Osteoblast (primary cell): ENCODE results near the gene SMARCA2. TPM values are rescaled to one million over a fixed set of nuclear protein-coding genes. Genes with fewer than 3 reads are reported as not detected.
A peak's percentile ranks its signal among the peaks of the same experiment; 100 is the strongest.

ENCODE experiments used
- DNase-seq: peaks from one replicate; pipeline ENCODE4 v3.0.0; 2011; ENCODE audit warnings: low spot score, mixed read lengths; ENCODE audit not compliant: insufficient read length; ENCODE audit errors: missing footprints
- H2AFZ ChIP-seq: 2 replicates; pipeline ENCODE4 v1.6.0; 2011; ENCODE audit warnings: mild to moderate bottlenecking, low read length
- H3K27ac ChIP-seq: 2 replicates; pipeline ENCODE4 v1.5.1; 2011; ENCODE audit warnings: mild to moderate bottlenecking, low read depth, low read length, moderate library complexity
- H3K27me3 ChIP-seq: 2 replicates; pipeline ENCODE4 v1.6.0; 2012; ENCODE audit warnings: mild to moderate bottlenecking, control low read depth, inconsistent platforms, low read length, moderate library complexity; ENCODE audit not compliant: insufficient read depth
- H3K36me3 ChIP-seq: 2 replicates; pipeline ENCODE4 v1.5.1; 2011; ENCODE audit warnings: mild to moderate bottlenecking, low read length, control low read depth, moderate library complexity; ENCODE audit not compliant: insufficient read depth
- H3K4me1 ChIP-seq: 2 replicates; pipeline ENCODE4 v1.5.1; 2011; ENCODE audit warnings: mild to moderate bottlenecking, low read length, control low read depth, moderate library complexity; ENCODE audit not compliant: insufficient read depth
- H3K4me2 ChIP-seq: 2 replicates; pipeline ENCODE4 v1.6.0; 2011; ENCODE audit warnings: mild to moderate bottlenecking, low read length; ENCODE audit not compliant: insufficient read depth
- H3K4me3 ChIP-seq: fragments of 200-600 bp; sonication (generic); 3 replicates; pipeline ENCODE4 v1.5.1; 2012; ENCODE audit warnings: mild to moderate bottlenecking, low read length, inconsistent platforms; ENCODE audit not compliant: insufficient read depth
- H3K79me2 ChIP-seq: 2 replicates; pipeline ENCODE4 v1.6.0; 2012; ENCODE audit warnings: mild to moderate bottlenecking, low read length, control low read depth, inconsistent platforms; ENCODE audit not compliant: insufficient read depth
- H3K9me3 ChIP-seq: 2 replicates; pipeline ENCODE4 v1.5.1; 2011; ENCODE audit warnings: low read depth, low read length, control low read depth
- H4K20me1 ChIP-seq: 2 replicates; pipeline ENCODE4 v1.6.0; 2012; ENCODE audit warnings: mild to moderate bottlenecking, low read length, control low read depth; ENCODE audit not compliant: insufficient read depth
- CTCF ChIP-seq: IDR thresholded peaks from 2 replicates; pipeline ENCODE4 v1.5.1; 2011; ENCODE audit warnings: mild to moderate bottlenecking, low read depth, low read length, moderate library complexity; ENCODE audit errors: extremely low read depth
- total RNA-seq: library from RNA; depleted of rRNA; stranded (reverse); fragments of >200 nt; gene quantifications from 2 replicates; pipeline ENCODE4 v1.2.3, GENCODE V29; 2012

The SMARCA2 gene
- total RNA-seq, 1 donor, result 101 TPM

- Histone ChIP-seq H3K9me3 (no peaks in the 10 kb centered on the region), H4K20me1 (peaks cover 25% of the 10 kb centered on the region), H3K79me2 (peaks cover 49% of the 10 kb centered on the region), H2AFZ (peak overlapping the region; percentile 90), H3K27me3 (no peaks in the 10 kb centered on the region), H3K27ac (peak overlapping the region; percentile 73), H3K4me2 (peak overlapping the region; percentile 89), H3K36me3 (no peaks in the 10 kb centered on the region), H3K4me3 (peak overlapping the region; percentile 78), H3K4me1 (peaks cover 24% of the 10 kb centered on the region)
- TF ChIP-seq CTCF, result no peak
- DNase-seq, result peak; percentile 96
Observed at GRCh38 chr9:2017331-2018161, 2.4 kb downstream of the SMARCA2 start.

GRCh38 chr9:2018162-2018643 is 3.1 kb downstream of the SMARCA2 start:
- peak; percentile 82 for DNase-seq
- peaks cover 25% of the 10 kb centered on the region for H4K20me1 ChIP-seq

GRCh38 chr9:2018764-2019558 is 3.8 kb downstream of the SMARCA2 start:
- H3K9me3 ChIP-seq, result no peaks in the 10 kb centered on the region
- H2AFZ ChIP-seq, result no peak overlapping the region
- H4K20me1 ChIP-seq, result peaks cover 25% of the 10 kb centered on the region
- no peaks in the 10 kb centered on the region for H3K27me3 ChIP-seq
- peaks cover 63% of the 10 kb centered on the region for H3K79me2 ChIP-seq
- peaks cover 17% of the 10 kb centered on the region for H3K4me1 ChIP-seq
- H3K4me3 ChIP-seq, result peak overlapping the region; percentile 78
- H3K36me3 ChIP-seq, result no peaks in the 10 kb centered on the region
- H3K4me2 ChIP-seq, result peak overlapping the region; percentile 89
- no peak for DNase-seq
- no peak for TF ChIP-seq CTCF
- peak overlapping the region; percentile 73 for H3K27ac ChIP-seq

More at GRCh38 chr9:2018162-2018643, 3.1 kb downstream of the SMARCA2 start:
- H2AFZ ChIP-seq, result peak overlapping the region; percentile 90
- H3K27ac ChIP-seq, result peak overlapping the region; percentile 73
- H3K4me1 ChIP-seq, result peaks cover 24% of the 10 kb centered on the region
- peak overlapping the region; percentile 89 for H3K4me2 ChIP-seq
- H3K36me3 ChIP-seq, result no peaks in the 10 kb centered on the region
- H3K4me3 ChIP-seq, result peak overlapping the region; percentile 78
- H3K9me3 ChIP-seq, result no peaks in the 10 kb centered on the region
- H3K79me2 ChIP-seq, result peaks cover 55% of the 10 kb centered on the region
- TF ChIP-seq CTCF, result no peak
- no peaks in the 10 kb centered on the region for H3K27me3 ChIP-seq
